ENCODE measurements around the gene KMT2A. TPM values are rescaled to one million over a fixed set of nuclear protein-coding genes. Genes with fewer than 3 reads are reported as not detected.

KMT2A gene
- total and polyA plus RNA-seq, 7 donors: 5.3 to 93.9 (median 42.9) TPM

DNA sequence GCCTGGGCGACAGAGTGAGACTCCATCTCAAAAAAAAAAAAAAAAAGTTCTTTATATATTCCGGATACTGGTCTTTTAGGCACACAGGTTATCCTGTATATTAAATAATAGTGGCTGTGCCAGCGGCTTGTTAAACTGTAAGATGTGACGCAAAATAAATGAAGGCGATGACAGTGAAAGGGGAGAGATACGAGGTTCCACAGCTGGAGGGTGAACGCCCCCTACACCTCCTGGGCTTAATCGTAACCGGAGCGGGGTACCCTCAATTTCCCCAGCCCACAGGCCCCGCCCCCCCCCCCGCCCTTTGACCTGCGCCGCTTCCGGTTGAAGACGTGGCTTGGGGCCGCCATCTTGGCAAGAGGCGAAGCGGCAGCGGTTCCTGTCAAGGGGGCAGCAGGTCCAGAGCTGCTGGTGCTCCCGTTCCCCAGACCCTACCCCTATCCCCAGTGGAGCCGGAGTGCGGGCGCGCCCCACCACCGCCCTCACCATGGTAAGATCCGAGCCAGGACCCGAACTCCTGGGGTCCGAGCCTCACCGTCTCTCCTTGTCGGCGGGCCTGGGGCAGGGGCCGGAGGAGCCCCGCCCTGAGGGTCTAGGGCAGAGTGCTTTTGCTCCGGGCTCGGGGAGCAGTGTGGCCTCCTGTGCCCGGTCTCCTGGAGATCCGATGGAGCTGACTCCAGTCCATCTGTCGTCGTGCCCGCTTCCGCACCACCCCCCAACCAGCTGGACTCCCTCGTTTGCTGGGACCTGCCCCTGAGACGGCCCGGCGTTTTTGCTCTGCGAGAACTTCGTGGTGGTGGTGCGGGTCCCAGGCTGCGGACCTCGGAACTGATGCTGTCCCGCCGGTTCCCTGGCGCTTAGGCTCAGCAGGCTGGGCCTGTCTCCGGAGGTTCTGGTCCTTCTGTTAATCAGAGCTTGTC, 136.0 kb downstream of the KMT2A start, which contains the start of gene ARCN1:
Gene ARCN1 (plus strand): TSS at position 349 of the 920 bp plus-strand sequence. CDS start 139 bp downstream, at position 488.
- WGBS, 2 donors: 0% methylated on average over 55 of the region's 55 CpGs
- peaks cover 0 to 47% (median 43%) of the 10 kb centered on the region in 4 donors for H3K4me1 ChIP-seq

DNA sequence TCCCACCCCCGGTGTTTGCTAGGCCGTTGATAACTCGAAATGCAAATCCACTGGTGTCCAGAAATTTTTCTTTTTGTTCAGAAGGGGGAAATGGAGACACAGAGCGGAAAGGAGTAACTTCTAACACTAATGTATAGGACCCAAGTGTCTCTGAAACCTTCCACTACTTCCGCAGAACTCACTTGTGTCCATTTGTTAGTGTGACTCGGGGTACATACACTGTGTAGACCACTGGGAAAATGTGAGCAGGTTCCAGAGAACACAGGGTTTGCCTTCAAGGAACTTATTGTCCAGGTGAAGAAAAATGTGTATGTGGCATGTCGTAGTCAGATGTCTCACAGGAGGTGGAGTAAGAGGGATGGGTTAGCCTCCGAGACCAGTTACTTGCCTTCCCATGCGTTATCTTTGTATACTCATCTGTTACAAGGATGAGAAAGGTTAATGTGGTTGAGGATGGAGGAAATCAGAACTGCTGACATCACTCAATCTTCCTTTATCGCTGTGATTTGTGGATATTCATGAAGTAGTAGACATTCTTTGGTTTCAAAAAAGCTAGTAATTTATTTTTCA, 136.8 kb downstream of the KMT2A start:
- no peak for DNase-seq
- Histone ChIP-seq H3K4me1 (peaks cover 0 to 53% (median 47%) of the 10 kb centered on the region in 4 donors), H3K4me3 (peak overlapping the region; percentile 76 to 99 (median 98)), H3K27ac (peak overlapping the region; percentile 92 to 99 (median 98)), H3K36me3 (no peaks in the 10 kb centered on the region), H3K27me3 (no peaks in the 10 kb centered on the region), H3K9me3 (no peaks in the 10 kb centered on the region)
- intact Hi-C loops (cut with DNase I): no loop called here
- TF ChIP-seq EP300 (IDR thresholded peaks at IDR 0.05) (no peak), CTCF (IDR thresholded peaks at IDR 0.05) (no peak), POLR2AphosphoS5 (IDR thresholded peaks at IDR 0.05) (no peak), POLR2A (IDR thresholded peaks at IDR 0.05) (no peak)
- WGBS, 2 donors: 3 to 5% methylated on average over 10 of the region's 10 CpGs

More for the DNA sequence above, 136.0 kb downstream of the KMT2A start, which contains the start of gene ARCN1:
- TF ChIP-seq POLR2A (IDR thresholded peaks at IDR 0.05) (peak in 1 of 2 donors; percentile 40), CTCF (IDR thresholded peaks at IDR 0.05) (no peak), EP300 (IDR thresholded peaks at IDR 0.05) (no peak), POLR2AphosphoS5 (IDR thresholded peaks at IDR 0.05) (peak; percentile 72 to 88 (median 80))
- no peaks in the 10 kb centered on the region for H3K36me3 ChIP-seq
- H3K9me3 ChIP-seq: no peaks in the 10 kb centered on the region
- peak; percentile 92 for DNase-seq
- H3K4me3 ChIP-seq: peak within 1 kb of the TSS; percentile 76 to 99 (median 98)
- H3K27ac ChIP-seq: peak within 1 kb of the TSS; percentile 92 to 99 (median 98)
- H3K27me3 ChIP-seq: no peaks in the 10 kb centered on the region
- intact Hi-C loops (cut with DNase I): no loop called here

DNA sequence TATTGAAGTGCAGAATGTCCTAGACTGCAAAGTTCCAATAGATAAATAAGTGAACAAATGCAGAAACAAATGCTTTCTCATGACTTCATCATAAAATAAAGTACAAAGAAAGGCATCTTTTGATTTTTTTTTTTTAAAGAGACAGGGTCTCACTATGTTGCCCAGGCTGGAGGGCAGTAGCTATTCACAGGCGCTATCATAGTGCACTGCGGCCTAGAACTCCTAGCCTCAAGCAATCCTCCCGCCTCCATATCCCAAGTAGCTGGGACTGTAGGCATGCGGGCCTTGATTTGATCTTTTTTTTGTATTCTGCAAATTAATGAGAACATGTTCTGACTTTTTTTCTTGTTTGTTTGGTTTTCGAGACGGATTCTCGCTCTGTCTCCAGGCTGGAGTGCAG, 138.3 kb downstream of the KMT2A start:
- Histone ChIP-seq H3K36me3 (no peaks in the 10 kb centered on the region), H3K27ac (peak overlapping the region in 1 of 4 donors; percentile 99), H3K4me3 (no peak overlapping the region), H3K27me3 (no peaks in the 10 kb centered on the region), H3K4me1 (peaks cover 0 to 60% (median 52%) of the 10 kb centered on the region in 4 donors), H3K9me3 (no peaks in the 10 kb centered on the region)
- intact Hi-C loops (cut with DNase I): no loop called here
- WGBS, 2 donors: 90 to 96% methylated on average over 7 of the region's 7 CpGs
- no peak for DNase-seq
- TF ChIP-seq EP300 (IDR thresholded peaks at IDR 0.05): no peak
- no peak for TF ChIP-seq CTCF (IDR thresholded peaks at IDR 0.05)
- TF ChIP-seq POLR2A (IDR thresholded peaks at IDR 0.05): no peak
- TF ChIP-seq POLR2AphosphoS5 (IDR thresholded peaks at IDR 0.05): no peak

Other genes starting within 250 kb of the KMT2A start
- 1 to 10 TPM; 3.3 to 6.1 (median 5.6) TPM for gene JAML, start 211.5 kb upstream of the KMT2A start, total RNA-seq
- gene JAML, start 211.5 kb upstream of the KMT2A start, polyA plus RNA-seq: 10 to 100 TPM in 2 of 3 donors, 1 to 10 TPM in 1; 9.0 to 35.1 (median 16.5) TPM
- gene MPZL3, start 184.1 kb upstream of the KMT2A start, total RNA-seq: under 1 TPM; 0.16 to 0.55 (median 0.31) TPM
- 1 to 10 TPM; 2.4 to 6.2 (median 4.4) TPM for gene MPZL3, start 184.1 kb upstream of the KMT2A start, polyA plus RNA-seq
- gene MPZL2, start 172.2 kb upstream of the KMT2A start, total RNA-seq: 10 to 100 TPM in 1 of 4 donors, 1 to 10 TPM in 3; 7.7 to 12.8 (median 8.3) TPM
- 10 to 100 TPM in 2 of 3 donors, 1 to 10 TPM in 1; 9.6 to 27.6 (median 13.9) TPM for gene MPZL2, start 172.2 kb upstream of the KMT2A start, polyA plus RNA-seq
- under 1 TPM in 2 of 4 donors, not detected in 2; 0.28 to 0.36 TPM for gene CD3E, start 131.8 kb upstream of the KMT2A start, total RNA-seq
- gene CD3E, start 131.8 kb upstream of the KMT2A start, polyA plus RNA-seq: 10 to 100 TPM in 1 of 3 donors, 1 to 10 TPM in 1, under 1 TPM in 1; 0.92 to 42.3 (median 1.2) TPM
- 1 to 10 TPM in 2 of 4 donors, not detected in 2; 1.4 to 1.7 TPM for gene CD3D, start 93.8 kb upstream of the KMT2A start, total RNA-seq
- gene CD3D, start 93.8 kb upstream of the KMT2A start, polyA plus RNA-seq: 10 to 100 TPM in 1 of 3 donors, 1 to 10 TPM in 1, not detected in 1; 2.5 to 57.0 TPM
- 1 to 10 TPM in 1 of 4 donors, under 1 TPM in 2, not detected in 1; 0.66 to 3.5 (median 0.71) TPM for gene CD3G, start 92.1 kb upstream of the KMT2A start, total RNA-seq
- 1 to 10 TPM in 1 of 3 donors, not detected in 2; 7.8 TPM for gene CD3G, start 92.1 kb upstream of the KMT2A start, polyA plus RNA-seq
- 10 to 100 TPM; 33.8 to 37.4 (median 36.4) TPM for gene UBE4A, start 76.9 kb upstream of the KMT2A start, total RNA-seq
- gene UBE4A, start 76.9 kb upstream of the KMT2A start, polyA plus RNA-seq: 10 to 100 TPM in 1 of 3 donors, 1 to 10 TPM in 2; 2.1 to 15.7 (median 2.4) TPM
- gene ATP5MG, start 34.9 kb upstream of the KMT2A start, total RNA-seq: 100 to 1,000 TPM in 2 of 4 donors, 10 to 100 TPM in 2; 54.7 to 141 (median 84.8) TPM
- 100 to 1,000 TPM; 232 to 559 (median 315) TPM for gene ATP5MG, start 34.9 kb upstream of the KMT2A start, polyA plus RNA-seq
- 1 to 10 TPM in 3 of 4 donors, not detected in 1; 1.1 to 3.3 (median 1.6) TPM for gene TTC36, start 91.0 kb downstream of the KMT2A start, total RNA-seq
- under 1 TPM in 1 of 3 donors, not detected in 2; 0.13 TPM for gene TTC36, start 91.0 kb downstream of the KMT2A start, polyA plus RNA-seq
- gene TMEM25, start 94.7 kb downstream of the KMT2A start, total RNA-seq: 10 to 100 TPM; 20.9 to 35.2 (median 31.8) TPM
- 1 to 10 TPM; 2.5 to 6.4 (median 3.6) TPM for gene TMEM25, start 94.7 kb downstream of the KMT2A start, polyA plus RNA-seq
- 10 to 100 TPM; 23.8 to 65.8 (median 49.9) TPM for gene IFT46, start 129.4 kb downstream of the KMT2A start, total RNA-seq
- gene IFT46, start 129.4 kb downstream of the KMT2A start, polyA plus RNA-seq: 10 to 100 TPM in 1 of 3 donors, 1 to 10 TPM in 2; 8.1 to 12.6 (median 9.3) TPM
- gene ARCN1, start 135.9 kb downstream of the KMT2A start, total RNA-seq: 10 to 100 TPM; 74.9 to 88.3 (median 82.4) TPM
- gene ARCN1, start 135.9 kb downstream of the KMT2A start, polyA plus RNA-seq: 100 to 1,000 TPM in 1 of 3 donors, 10 to 100 TPM in 2; 83.2 to 105 (median 88.9) TPM
- gene PHLDB1, start 171.1 kb downstream of the KMT2A start, total RNA-seq: 100 to 1,000 TPM in 2 of 4 donors, 10 to 100 TPM in 2; 51.8 to 126 (median 94.6) TPM
- 10 to 100 TPM; 33.6 to 44.4 (median 34.9) TPM for gene PHLDB1, start 171.1 kb downstream of the KMT2A start, polyA plus RNA-seq
- gene TREH, start 243.2 kb downstream of the KMT2A start, total RNA-seq: not detected
- gene TREH, start 243.2 kb downstream of the KMT2A start, polyA plus RNA-seq: 1 to 10 TPM in 2 of 3 donors, under 1 TPM in 1; 0.46 to 1.4 (median 1.2) TPM

Data from sigmoid colon (tissue), 7 donors.